SH-SY5Y (cell line): ENCODE results near the gene ATP5F1E.

Experiments used
- GATA2 ChIP-seq: IDR thresholded peaks from 2 replicates; pipeline ENCODE4 v1.6.1; 2011; ENCODE audit warnings: mild to moderate bottlenecking, low read depth, low read length
- GATA3 ChIP-seq: IDR thresholded peaks from 2 replicates; pipeline ENCODE4 v1.6.1; 2011; ENCODE audit warnings: low read depth, mild to moderate bottlenecking, low read length, moderate library complexity

DNA sequence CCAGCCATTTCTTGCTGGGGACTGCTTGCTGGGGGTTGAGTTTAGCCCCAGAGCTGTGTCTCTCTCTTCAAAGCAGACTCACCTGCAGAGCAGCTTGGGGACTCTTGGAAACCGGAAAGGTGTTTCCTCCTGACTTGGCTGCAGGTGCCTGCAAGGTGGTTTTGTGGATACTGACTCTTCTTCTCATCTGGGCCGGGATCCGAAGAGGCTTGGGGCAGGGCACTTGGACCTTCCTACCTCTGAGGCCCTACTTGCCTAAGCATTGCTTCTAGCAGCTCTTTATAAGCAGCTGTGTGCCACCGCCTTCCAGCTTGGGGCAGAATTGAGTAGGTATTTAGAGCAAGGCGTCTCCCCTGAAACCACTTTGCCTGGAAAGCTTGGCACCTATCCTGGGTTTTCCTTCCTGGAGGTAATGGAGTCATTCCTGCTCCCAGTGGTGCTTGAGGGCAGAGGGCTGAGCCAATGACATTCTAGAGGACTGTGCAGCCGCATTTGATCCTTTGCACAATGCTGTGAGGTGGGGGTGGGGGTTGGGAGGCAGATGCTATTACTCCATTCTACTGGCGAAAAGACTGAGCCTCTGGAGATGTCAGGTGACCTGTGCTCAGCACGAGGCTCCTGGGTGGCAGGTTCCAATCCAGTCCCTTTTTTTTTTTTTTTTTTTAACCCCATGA, 21.7 kb downstream of the ATP5F1E start:
- TF ChIP-seq GATA2 (no peak), GATA3 (no peak)
